HepG2 (cell line): ENCODE data around the gene RPS6KA3. TPM values are rescaled to one million over a fixed set of nuclear protein-coding genes. Genes with fewer than 3 reads are reported as not detected.

Experiments
- ATAC-seq: fragments of 200-7000 bp; cut with Tn5 transposase; 3 replicates; pipeline ENCODE4 v1.9.1; 2020; ENCODE audit warnings: mild to moderate bottlenecking, moderate library complexity
- BruUV-seq: library from RNA; stranded (reverse); fragments of 400-500 nt; replicated peaks from 2 replicates; lab custom pipeline; 2021; lab: Mats Ljungman, UMichigan
- CTCF ChIA-PET: fragments of 300-600 bp; formaldehyde crosslinking; extraction: SDS; loops from one replicate; lab custom pipeline; 2021; ENCODE audit warnings: low total read pairs, inconsistent platforms, low intra/inter-chr PET ratio; lab: Yijun Ruan, JAX
- POLR2A ChIA-PET: fragments of 350-600 bp; sonication (Branson Sonifier 250); formaldehyde crosslinking; loops from one replicate; lab custom pipeline; 2020; ENCODE audit warnings: antibody characterized with exemption, inconsistent platforms; lab: Yijun Ruan, JAX
- DNase-seq: peaks from one replicate; pipeline ENCODE4 v3.0.0-alpha.2; 2015; ENCODE audit warnings: low spot score
- FAIRE-seq: peaks from 3 replicates; lab custom pipeline; 2011; peaks lifted over from hg19 to GRCh38; lab: Jason Lieb, UNC
- H2AFZ ChIP-seq: one replicate; pipeline ENCODE4 v1.6.1; 2011; ENCODE audit warnings: low read length, inconsistent platforms
- H3K27ac ChIP-seq: fragments of 300-600 bp; 3 replicates; pipeline ENCODE4 v1.8.0; 2011; ENCODE audit warnings: mixed run types, mild to moderate bottlenecking, mixed read lengths, low read length, inconsistent platforms; ENCODE audit not compliant: insufficient read depth; ENCODE audit errors: extremely low read length
- H3K27me3 ChIP-seq, 2 experiments: fragments of 200-600 bp in 1 of 2; 2 replicates in 1 of 2; 3 replicates in 1 of 2; pipeline versions ENCODE4 v1.6.0 to v1.8.0; 2011; ENCODE audit warnings: low read length in 2 of 2, mild to moderate bottlenecking in 2 of 2, moderate library complexity in 2 of 2, inconsistent platforms in 1 of 2; ENCODE audit not compliant: insufficient read depth in 2 of 2, control insufficient read depth in 1 of 2
- H3K36me3 ChIP-seq, 2 experiments: fragments of 200-600 bp in 1 of 2; replicated peaks in 1 of 2; 2 replicates in 1 of 2; 3 replicates in 1 of 2; pipeline versions ENCODE4 v1.5.1 to v1.8.0; 2011; ENCODE audit warnings: low read length in 2 of 2, inconsistent platforms in 1 of 2; ENCODE audit not compliant: insufficient read depth in 2 of 2, control insufficient read depth in 1 of 2
- H3K4me1 ChIP-seq: 2 replicates; pipeline ENCODE4 v1.5.1; 2012; ENCODE audit warnings: low read length, inconsistent platforms; ENCODE audit not compliant: insufficient read depth
- H3K4me2 ChIP-seq: 2 replicates; pipeline ENCODE4 v1.6.0; 2011; ENCODE audit warnings: low read depth, low read length, inconsistent platforms
- H3K4me3 ChIP-seq, 3 experiments: fragments of 200-600 bp in 1 of 3; sonication (generic), shearing (Covaris generic) in 1 of 3; replicated peaks in 1 of 3; 2 replicates each; pipeline ENCODE4 v1.5.1; 2011 to 2016; ENCODE audit warnings: low read length in 3 of 3, inconsistent platforms in 2 of 3, low read depth in 2 of 3, mild to moderate bottlenecking in 2 of 3, control low read depth in 1 of 3, mixed read lengths in 1 of 3; ENCODE audit not compliant: insufficient read depth in 1 of 3
- H3K79me2 ChIP-seq: one replicate; pipeline ENCODE4 v1.6.1; 2011; ENCODE audit warnings: low read length, inconsistent platforms; ENCODE audit not compliant: insufficient read depth
- H3K9ac ChIP-seq: 2 replicates; pipeline ENCODE4 v1.6.0; 2011; ENCODE audit warnings: mild to moderate bottlenecking, low read depth, low read length, inconsistent platforms; ENCODE audit not compliant: insufficient read depth
- H3K9me3 ChIP-seq: 2 replicates; pipeline ENCODE4 v1.5.1; 2012; ENCODE audit warnings: mild to moderate bottlenecking, low read length
- H4K20me1 ChIP-seq: 2 replicates; pipeline ENCODE4 v1.6.0; 2011; ENCODE audit warnings: inconsistent platforms, mild to moderate bottlenecking, low read length, moderate library complexity; ENCODE audit not compliant: insufficient read depth
- AGO2 ChIP-seq: fragments of 200-400 bp; formaldehyde crosslinking; optimal IDR thresholded peaks from 2 replicates; pipeline ENCODE3; 2017; ENCODE audit warnings: mild to moderate bottlenecking, low read depth, low read length, moderate library complexity
- ATF4 ChIP-seq, 2 experiments: fragments of 450-650 bp in 1 of 2; sonication (generic) in 1 of 2; formaldehyde crosslinking; IDR thresholded peaks; 2 replicates each; pipeline versions ENCODE4 v1.5.0 to v1.8.0; 2020 to 2022; ENCODE audit warnings: mild to moderate bottlenecking in 1 of 2, missing genetic modification reagents in 1 of 2
- SIN3A ChIP-seq: IDR thresholded peaks from 2 replicates; pipeline ENCODE4 v1.6.1; 2011; ENCODE audit warnings: low read depth, mild to moderate bottlenecking, control low read depth, low read length, borderline replicate concordance
- YEATS4 ChIP-seq: sonication (generic); formaldehyde crosslinking; IDR thresholded peaks from 2 replicates; pipeline ENCODE4 v1.4.0; 2020; ENCODE audit warnings: missing genetic modification reagents, borderline replicate concordance
- ZBTB21 ChIP-seq: sonication (generic); formaldehyde crosslinking; IDR thresholded peaks from 2 replicates; pipeline ENCODE4 v1.4.0; 2020; ENCODE audit warnings: missing genetic modification reagents
- ZHX2 ChIP-seq, 2 experiments: sonication (generic) in 1 of 2; formaldehyde crosslinking in 1 of 2; IDR thresholded peaks; 2 replicates each; pipeline versions ENCODE4 v1.6.1 to v1.9.0; 2014 to 2022; ENCODE audit warnings: antibody characterized with exemption in 1 of 2, borderline replicate concordance in 1 of 2, inconsistent platforms in 1 of 2, low read depth in 1 of 2, missing genetic modification reagents in 1 of 2
- ZNF281 ChIP-seq: sonication (generic); formaldehyde crosslinking; IDR thresholded peaks from 2 replicates; pipeline ENCODE4 v1.4.0; 2020; ENCODE audit warnings: missing genetic modification reagents, borderline replicate concordance
- WGBS: methylation state at CpG from one replicate; pipeline ENCODE4 v1.1.6; 2017; ENCODE audit warnings: low lambda C conversion rate; 5-methylcytosine and 5-hydroxymethylcytosine counted together
- in situ Hi-C: cut with HindIII; loops from 2 replicates; pipeline ENCODE4 v1.10.0; 2017; ENCODE audit warnings: low pct_unique_long_range_greater_than_20kb; ENCODE audit not compliant: extremely low pct_ligation_motif_present
- intact Hi-C: fragments of 100-400 bp; cut with micrococcal nuclease; formaldehyde crosslinking; loops from one replicate; pipeline ENCODE4 v1.10.0; 2022; ENCODE audit not compliant: unreplicated experiment
- polyA plus RNA-seq, 8 experiments: library from polyadenylated mRNA; depleted of rRNA in 3 of 8; stranded (reverse) in 7 of 8; unstranded in 1 of 8; fragments of >200 nt; fragmentation: Illumina TruSeq in 4 of 8; extraction: Trizol in 4 of 8; gene quantifications; 2 replicates each; pipeline versions ENCODE4 v1.2.1 to v1.2.3, GENCODE V29; 2011 to 2016; ENCODE audit warnings: low read depth in 4 of 8, missing spikeins in 1 of 8, mixed read lengths in 1 of 8; ENCODE audit not compliant: insufficient read depth in 1 of 8
- total RNA-seq, 5 experiments: library from RNA; depleted of rRNA; stranded (reverse); fragments of >200 nt; fragmentation: Illumina TruSeq; extraction: Trizol; gene quantifications; 2 replicates each; pipeline ENCODE4 v1.2.3, GENCODE V29; 2016; ENCODE audit warnings: low read depth in 1 of 5

The RPS6KA3 gene
- total and polyA plus RNA-seq, 2 of the 13 experiments (the other 11 are each of a cell fraction or from before 2014, with no cell fraction given), result 314 to 357 TPM

- Histone ChIP-seq H3K4me1 (peaks cover 37% of the 10 kb centered on the region), H2AFZ (no peak overlapping the region), H3K79me2 (no peaks in the 10 kb centered on the region), H3K9me3 (no peaks in the 10 kb centered on the region), H3K9ac (no peak overlapping the region), H3K4me3 (no peak overlapping the region), H3K36me3 (no peaks in the 10 kb centered on the region), H4K20me1 (no peaks in the 10 kb centered on the region), H3K27ac (no peak overlapping the region), H3K4me2 (no peak overlapping the region), H3K27me3 (no peaks in the 10 kb centered on the region)
- DNase-seq (no peak), ATAC-seq (no peak), FAIRE-seq (no peak)
- intact Hi-C loops (no loop called here), in situ Hi-C loops (no loop called here)
- POLR2A ChIA-PET, result no interaction called here
- BruUV-seq, result no TSS peak
- no peak for TF ChIP-seq ZNF281 (CRISPR knock-in tag)
- no peak for TF ChIP-seq AGO2
- TF ChIP-seq ZHX2 (IDR thresholded peaks at IDR 0.05; ENCODE audit: low read depth), result no peak
- TF ChIP-seq ZHX2 (CRISPR knock-in tag; IDR thresholded peaks at IDR 0.05; ENCODE audit: borderline replicate concordance), result no peak
- TF ChIP-seq YEATS4 (CRISPR knock-in tag), result no peak
- TF ChIP-seq SIN3A, result no peak
- TF ChIP-seq ATF4 (CRISPR knock-in tag; IDR thresholded peaks at IDR 0.05), result no peak
- no peak for TF ChIP-seq ZBTB21
- 78% methylated on average over 2 of the region's 2 CpGs for WGBS
- CTCF ChIA-PET, result no interaction called here
Observed at GRCh38 chrX:20315140-20315539, 48.4 kb upstream of the RPS6KA3 start.
